HepG2 (cell line): ENCODE results near the gene UBTD1. TPM values are rescaled to one million over a fixed set of nuclear protein-coding genes. Genes with fewer than 3 reads are reported as not detected.
"Not testable (repeated sequence)": the region's sequence is repeated elsewhere in the genome, so short reads cannot be mapped to it uniquely, and the experiment has no call there.

ENCODE experiments used
- ATAC-seq: fragments of 200-7000 bp; cut with Tn5 transposase; 3 replicates; pipeline ENCODE4 v1.9.1; 2020; ENCODE audit warnings: mild to moderate bottlenecking, moderate library complexity
- BruUV-seq: library from RNA; stranded (reverse); fragments of 400-500 nt; replicated peaks from 2 replicates; lab custom pipeline; 2021; lab: Mats Ljungman, UMichigan
- CTCF ChIA-PET: fragments of 300-600 bp; formaldehyde crosslinking; extraction: SDS; loops from one replicate; lab custom pipeline; 2021; ENCODE audit warnings: low total read pairs, inconsistent platforms, low intra/inter-chr PET ratio; lab: Yijun Ruan, JAX
- POLR2A ChIA-PET: fragments of 350-600 bp; sonication (Branson Sonifier 250); formaldehyde crosslinking; loops from one replicate; lab custom pipeline; 2020; ENCODE audit warnings: antibody characterized with exemption, inconsistent platforms; lab: Yijun Ruan, JAX
- DNase-seq: peaks from one replicate; pipeline ENCODE4 v3.0.0-alpha.2; 2015; ENCODE audit warnings: low spot score
- FAIRE-seq: peaks from 3 replicates; lab custom pipeline; 2011; peaks lifted over from hg19 to GRCh38; lab: Jason Lieb, UNC
- H2AFZ ChIP-seq: one replicate; pipeline ENCODE4 v1.6.1; 2011; ENCODE audit warnings: low read length, inconsistent platforms
- H3K27ac ChIP-seq: fragments of 300-600 bp; 3 replicates; pipeline ENCODE4 v1.8.0; 2011; ENCODE audit warnings: mixed run types, mild to moderate bottlenecking, mixed read lengths, low read length, inconsistent platforms; ENCODE audit not compliant: insufficient read depth; ENCODE audit errors: extremely low read length
- H3K27me3 ChIP-seq, 2 experiments: fragments of 200-600 bp in 1 of 2; 2 replicates in 1 of 2; 3 replicates in 1 of 2; pipeline versions ENCODE4 v1.6.0 to v1.8.0; 2011; ENCODE audit warnings: low read length in 2 of 2, mild to moderate bottlenecking in 2 of 2, moderate library complexity in 2 of 2, inconsistent platforms in 1 of 2; ENCODE audit not compliant: insufficient read depth in 2 of 2, control insufficient read depth in 1 of 2
- H3K36me3 ChIP-seq, 2 experiments: fragments of 200-600 bp in 1 of 2; replicated peaks in 1 of 2; 2 replicates in 1 of 2; 3 replicates in 1 of 2; pipeline versions ENCODE4 v1.5.1 to v1.8.0; 2011; ENCODE audit warnings: low read length in 2 of 2, inconsistent platforms in 1 of 2; ENCODE audit not compliant: insufficient read depth in 2 of 2, control insufficient read depth in 1 of 2
- H3K4me1 ChIP-seq: 2 replicates; pipeline ENCODE4 v1.5.1; 2012; ENCODE audit warnings: low read length, inconsistent platforms; ENCODE audit not compliant: insufficient read depth
- H3K4me2 ChIP-seq: 2 replicates; pipeline ENCODE4 v1.6.0; 2011; ENCODE audit warnings: low read depth, low read length, inconsistent platforms
- H3K4me3 ChIP-seq, 3 experiments: fragments of 200-600 bp in 1 of 3; sonication (generic), shearing (Covaris generic) in 1 of 3; replicated peaks in 1 of 3; 2 replicates each; pipeline ENCODE4 v1.5.1; 2011 to 2016; ENCODE audit warnings: low read length in 3 of 3, inconsistent platforms in 2 of 3, low read depth in 2 of 3, mild to moderate bottlenecking in 2 of 3, control low read depth in 1 of 3, mixed read lengths in 1 of 3; ENCODE audit not compliant: insufficient read depth in 1 of 3
- H3K79me2 ChIP-seq: one replicate; pipeline ENCODE4 v1.6.1; 2011; ENCODE audit warnings: low read length, inconsistent platforms; ENCODE audit not compliant: insufficient read depth
- H3K9ac ChIP-seq: 2 replicates; pipeline ENCODE4 v1.6.0; 2011; ENCODE audit warnings: mild to moderate bottlenecking, low read depth, low read length, inconsistent platforms; ENCODE audit not compliant: insufficient read depth
- H3K9me3 ChIP-seq: 2 replicates; pipeline ENCODE4 v1.5.1; 2012; ENCODE audit warnings: mild to moderate bottlenecking, low read length
- H4K20me1 ChIP-seq: 2 replicates; pipeline ENCODE4 v1.6.0; 2011; ENCODE audit warnings: inconsistent platforms, mild to moderate bottlenecking, low read length, moderate library complexity; ENCODE audit not compliant: insufficient read depth
- BRD4 ChIP-seq: sonication (generic); formaldehyde crosslinking; IDR thresholded peaks from 2 replicates; pipeline ENCODE4 v1.4.0; 2020; ENCODE audit warnings: missing genetic modification reagents
- CEBPG ChIP-seq: IDR thresholded peaks from 2 replicates; pipeline ENCODE4 v1.6.1; 2016
- IRF9 ChIP-seq: sonication (generic); formaldehyde crosslinking; IDR thresholded peaks from 2 replicates; pipeline ENCODE4 v1.8.0; 2022; ENCODE audit warnings: missing genetic modification reagents, mild to moderate bottlenecking, borderline replicate concordance
- KAT8 ChIP-seq: IDR thresholded peaks from 2 replicates; pipeline ENCODE4 v1.6.1; 2016; ENCODE audit warnings: missing genetic modification reagents, missing compliant biosample characterization
- KDM2A ChIP-seq: sonication (generic); formaldehyde crosslinking; IDR thresholded peaks from 2 replicates; pipeline ENCODE4 v1.4.0; 2020; ENCODE audit warnings: low read depth, missing genetic modification reagents, borderline replicate concordance
- MATR3 ChIP-seq: sonication (generic); formaldehyde crosslinking; IDR thresholded peaks from 2 replicates; pipeline ENCODE4 v1.4.0; 2020; ENCODE audit warnings: missing genetic modification reagents
- PPARG ChIP-seq: conservative IDR thresholded peaks from 2 replicates; pipeline ENCODE4 v1.6.1; 2016; ENCODE audit warnings: missing biosample characterization, missing genetic modification reagents
- REXO4 ChIP-seq: sonication (generic); formaldehyde crosslinking; IDR thresholded peaks from 2 replicates; pipeline ENCODE4 v1.8.0; 2022; ENCODE audit warnings: missing genetic modification reagents, mild to moderate bottlenecking, borderline replicate concordance
- SRSF4 ChIP-seq: fragments of 200-400 bp; formaldehyde crosslinking; IDR thresholded peaks from one replicate; pipeline ENCODE4 v1.6.1; 2018; ENCODE audit warnings: mild to moderate bottlenecking, low read depth, low read length, moderate library complexity; ENCODE audit not compliant: poor library complexity, severe bottlenecking
- THAP11 ChIP-seq: IDR thresholded peaks from 2 replicates; pipeline ENCODE4 v1.6.1; 2016; ENCODE audit warnings: missing biosample characterization, missing genetic modification reagents
- TOPORS ChIP-seq: sonication (generic); formaldehyde crosslinking; IDR thresholded peaks from 2 replicates; pipeline ENCODE4 v1.8.0; 2023; ENCODE audit warnings: mild to moderate bottlenecking, missing genetic modification reagents
- ZFP62 ChIP-seq: sonication (generic); formaldehyde crosslinking; IDR thresholded peaks from 2 replicates; pipeline ENCODE4 v1.4.0; 2020; ENCODE audit warnings: missing genetic modification reagents
- ZNF263 ChIP-seq: sonication (generic); formaldehyde crosslinking; IDR thresholded peaks from 2 replicates; pipeline ENCODE4 v1.4.0; 2020; ENCODE audit warnings: missing genetic modification reagents
- ZNF3 ChIP-seq: IDR thresholded peaks from 2 replicates; pipeline ENCODE4 v1.7.0; 2017; ENCODE audit warnings: inconsistent platforms
- ZNF33A ChIP-seq: sonication (generic); formaldehyde crosslinking; IDR thresholded peaks from 2 replicates; pipeline ENCODE4 v1.5.1; 2020; ENCODE audit warnings: missing genetic modification reagents, mild to moderate bottlenecking, moderate library complexity, borderline replicate concordance
- ZNF543 ChIP-seq: sonication (generic); formaldehyde crosslinking; IDR thresholded peaks from 2 replicates; pipeline ENCODE4 v1.4.0; 2020; ENCODE audit warnings: mild to moderate bottlenecking, missing genetic modification reagents
- WGBS: methylation state at CpG from one replicate; pipeline ENCODE4 v1.1.6; 2017; ENCODE audit warnings: low lambda C conversion rate; 5-methylcytosine and 5-hydroxymethylcytosine counted together
- in situ Hi-C: cut with HindIII; loops from 2 replicates; pipeline ENCODE4 v1.10.0; 2017; ENCODE audit warnings: low pct_unique_long_range_greater_than_20kb; ENCODE audit not compliant: extremely low pct_ligation_motif_present
- intact Hi-C: fragments of 100-400 bp; cut with micrococcal nuclease; formaldehyde crosslinking; loops from one replicate; pipeline ENCODE4 v1.10.0; 2022; ENCODE audit not compliant: unreplicated experiment
- polyA plus RNA-seq, 8 experiments: library from polyadenylated mRNA; depleted of rRNA in 3 of 8; stranded (reverse) in 7 of 8; unstranded in 1 of 8; fragments of >200 nt; fragmentation: Illumina TruSeq in 4 of 8; extraction: Trizol in 4 of 8; gene quantifications; 2 replicates each; pipeline versions ENCODE4 v1.2.1 to v1.2.3, GENCODE V29; 2011 to 2016; ENCODE audit warnings: low read depth in 4 of 8, missing spikeins in 1 of 8, mixed read lengths in 1 of 8; ENCODE audit not compliant: insufficient read depth in 1 of 8
- total RNA-seq, 5 experiments: library from RNA; depleted of rRNA; stranded (reverse); fragments of >200 nt; fragmentation: Illumina TruSeq; extraction: Trizol; gene quantifications; 2 replicates each; pipeline ENCODE4 v1.2.3, GENCODE V29; 2016; ENCODE audit warnings: low read depth in 1 of 5

The UBTD1 gene
- total and polyA plus RNA-seq, 2 of the 13 experiments (the other 11 are each of a cell fraction or from before 2014, with no cell fraction given), result 7.9 to 10.0 TPM

- WGBS, result 92% methylated on average over 1 of the region's 3 CpGs
- TF ChIP-seq ZNF263 (CRISPR knock-in tag) (no peak), SRSF4 (no peak), KDM2A (CRISPR knock-in tag) (no peak), REXO4 (CRISPR knock-in tag) (no peak), CEBPG (CRISPR knock-in tag) (no peak), MATR3 (no peak), ZNF543 (CRISPR knock-in tag) (no peak), PPARG (CRISPR knock-in tag) (no peak), IRF9 (no peak), BRD4 (CRISPR knock-in tag) (no peak), TOPORS (no peak), THAP11 (CRISPR knock-in tag) (no peak), KAT8 (CRISPR knock-in tag) (no peak), ZNF33A (no peak), ZFP62 (CRISPR knock-in tag) (no peak), ZNF3 (CRISPR knock-in tag) (no peak)
- H3K4me3 ChIP-seq, result no peak overlapping the region
- DNase-seq, result no peak
- peaks cover 38 to 72% of the 10 kb centered on the region in 2 experiments for H3K36me3 ChIP-seq
- intact Hi-C loops (no loop called here), in situ Hi-C loops (no loop called here)
- peaks cover 25% of the 10 kb centered on the region for H3K4me1 ChIP-seq
- H3K27me3 ChIP-seq, result no peaks in the 10 kb centered on the region
- no peaks in the 10 kb centered on the region for H4K20me1 ChIP-seq
- no peak for ATAC-seq
- H3K9ac ChIP-seq, result no peak overlapping the region
- H2AFZ ChIP-seq, result no peak overlapping the region
- no peak overlapping the region for H3K4me2 ChIP-seq
- POLR2A ChIA-PET, result no interaction called here
- H3K79me2 ChIP-seq, result no peaks in the 10 kb centered on the region
- CTCF ChIA-PET, result no interaction called here
- H3K27ac ChIP-seq, result no peak overlapping the region
- no peak for FAIRE-seq
- H3K9me3 ChIP-seq, result no peaks in the 10 kb centered on the region
- no TSS peak for BruUV-seq
Observed at GRCh38 chr10:97468162-97468561, 30.6 kb upstream of the UBTD1 start.

GRCh38 chr10:97468781-97469180 lies 29.9 kb upstream of the UBTD1 start:
- FAIRE-seq, H3K27me3 ChIP-seq, in situ Hi-C loops, DNase-seq, H3K27ac ChIP-seq, POLR2A ChIA-PET, intact Hi-C loops, CTCF ChIA-PET, BruUV-seq, H4K20me1 ChIP-seq, H2AFZ ChIP-seq, H3K9me3 ChIP-seq, ATAC-seq, H3K9ac ChIP-seq, H3K4me3 ChIP-seq, H3K4me2 ChIP-seq, H3K79me2 ChIP-seq: not testable (repeated sequence)
- Histone ChIP-seq H3K36me3 (peaks cover 38 to 75% of the 10 kb centered on the region in 2 experiments), H3K4me1 (peaks cover 18% of the 10 kb centered on the region)
- 89% methylated on average over 7 of the region's 12 CpGs for WGBS
